Uterus (tissue), 4 donors: ENCODE data around the gene OR4Q2. TPM values are rescaled to one million over a fixed set of nuclear protein-coding genes. Genes with fewer than 3 reads are reported as not detected.

ENCODE experiments used
- DNase-seq, 2 donors: peaks; one replicate each; pipeline ENCODE4 v3.0.0-alpha.2; 2019 to 2020
- H3K27ac ChIP-seq, 2 donors: fragments of 200-600 bp; sonication (generic); 1 replicate in 1 of 2; 2 replicates in 1 of 2; pipeline ENCODE4 v1.5.1; 2016 to 2018
- H3K27me3 ChIP-seq, 2 donors: fragments of 200-600 bp; sonication (generic); one replicate each; pipeline ENCODE4 v1.5.1; 2018 to 2019; ENCODE audit warnings: control low read depth in 1 of 2
- H3K36me3 ChIP-seq, 2 donors: fragments of 200-600 bp; sonication (generic); one replicate each; pipeline ENCODE4 v1.5.1; 2019; ENCODE audit warnings: control low read depth in 1 of 2
- H3K4me1 ChIP-seq, 2 donors: fragments of 200-600 bp; sonication (generic); one replicate each; pipeline ENCODE4 v1.5.1; 2018 to 2019; ENCODE audit warnings: control low read depth in 1 of 2
- H3K4me3 ChIP-seq, 2 donors: fragments of 200-600 bp; sonication (generic); 1 replicate in 1 of 2; 2 replicates in 1 of 2; pipeline ENCODE4 v1.5.1; 2018 to 2019; ENCODE audit warnings: mild to moderate bottlenecking in 1 of 2
- H3K9me3 ChIP-seq, 2 donors: fragments of 200-600 bp; sonication (generic); one replicate each; pipeline ENCODE4 v1.5.1; 2019; ENCODE audit warnings: control low read depth in 1 of 2
- CTCF ChIP-seq, 4 experiments: fragments of 200-600 bp in 2 of 4; fragments of 450-650 bp in 2 of 4; sonication (generic) in 2 of 4; IDR thresholded peaks; one replicate each; pipeline ENCODE4 v1.5.1; 2016 to 2019; ENCODE audit warnings: antibody characterized with exemption in 4 of 4, mild to moderate bottlenecking in 2 of 4, moderate library complexity in 1 of 4
- POLR2A ChIP-seq, 2 donors: fragments of 450-650 bp; IDR thresholded peaks; one replicate each; pipeline ENCODE4 v1.6.1; 2016; ENCODE audit warnings: antibody characterized with exemption in 2 of 2, mild to moderate bottlenecking in 1 of 2, moderate library complexity in 1 of 2
- intact Hi-C: fragments of 100-400 bp; cut with DNase I; formaldehyde crosslinking; loops from one replicate; pipeline ENCODE4 v1.15.1; 2023; ENCODE audit warnings: low total_unique reads
- total RNA-seq, 4 donors: library from RNA; depleted of rRNA in 3 of 4; stranded (reverse); fragments of >200 nt in 3 of 4; gene quantifications; one replicate each; pipeline versions ENCODE4 v1.1.0 to v1.2.4, GENCODE V29; 2014 to 2023
- donor health status: DM: yes; HTN: yes; CAD: no.

The OR4Q2 gene
- total RNA-seq, 4 donors from 2014 or later: not detected

DNA sequence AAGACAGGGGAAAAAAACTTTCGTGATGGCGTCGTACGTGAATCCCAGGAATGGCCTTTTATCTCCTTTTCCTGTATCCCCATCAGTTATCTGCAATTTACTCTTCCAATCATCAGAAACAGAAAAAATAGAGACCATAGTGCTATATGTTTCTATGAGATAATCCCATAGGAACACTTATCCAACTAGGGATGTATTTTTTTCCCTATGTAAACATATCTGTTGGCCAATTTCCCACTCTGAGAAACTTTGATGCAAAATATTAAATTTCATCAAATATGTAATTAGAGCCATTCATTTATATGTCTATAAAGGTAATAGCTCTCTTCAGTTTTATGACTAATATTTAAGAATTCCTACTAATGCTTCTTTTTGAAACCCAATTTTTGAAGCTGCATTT lies 34.0 kb downstream of the OR4Q2 start, which contains the start of gene OR4K13:
Gene OR4K13, minus strand, starts transcription at position 101 of the 400 bp plus-strand sequence. CDS start 1,280 bp downstream, outside the sequence.
- Histone ChIP-seq H3K27ac (no peak within 1 kb of the TSS), H3K4me1 (no peaks in the 10 kb centered on the region), H3K9me3 (no peaks in the 10 kb centered on the region), H3K36me3 (no peaks in the 10 kb centered on the region), H3K4me3 (no peak within 1 kb of the TSS), H3K27me3 (no peaks in the 10 kb centered on the region)
- no peak for DNase-seq
- intact Hi-C loops: no loop called here
- no peak for TF ChIP-seq POLR2A (IDR thresholded peaks at IDR 0.05)

GRCh38 chr14:20044243-20044642 lies 42.3 kb downstream of the OR4Q2 start:
- H3K9me3 ChIP-seq: no peaks in the 10 kb centered on the region
- no peaks in the 10 kb centered on the region for H3K36me3 ChIP-seq
- H3K4me1 ChIP-seq: no peaks in the 10 kb centered on the region
- H3K4me3 ChIP-seq: no peak overlapping the region
- DNase-seq: no peak
- TF ChIP-seq POLR2A (IDR thresholded peaks at IDR 0.05) (no peak), CTCF (IDR thresholded peaks at IDR 0.05) (no peak)
- intact Hi-C loops: no loop called here
- H3K27ac ChIP-seq: no peak overlapping the region
- no peaks in the 10 kb centered on the region for H3K27me3 ChIP-seq

GRCh38 chr14:20048202-20048601 lies 46.2 kb downstream of the OR4Q2 start:
- no peak overlapping the region for H3K27ac ChIP-seq
- H3K36me3 ChIP-seq: no peaks in the 10 kb centered on the region
- intact Hi-C loops: no loop called here
- H3K27me3 ChIP-seq: no peaks in the 10 kb centered on the region
- no peak for DNase-seq
- H3K4me3 ChIP-seq: no peak overlapping the region
- H3K4me1 ChIP-seq: no peaks in the 10 kb centered on the region
- no peak for TF ChIP-seq CTCF (IDR thresholded peaks at IDR 0.05)
- no peak for TF ChIP-seq POLR2A (IDR thresholded peaks at IDR 0.05)
- H3K9me3 ChIP-seq: no peaks in the 10 kb centered on the region

Other genes with a start within 250 kb of the OR4Q2 start
- gene OR4M1, start 228.7 kb upstream of the OR4Q2 start, total RNA-seq: not detected
- gene OR4N2, start 198.4 kb upstream of the OR4Q2 start, total RNA-seq: not detected
- not detected for gene OR4K2, start 127.0 kb upstream of the OR4Q2 start, total RNA-seq
- not detected for gene OR4K5, start 81.6 kb upstream of the OR4Q2 start, total RNA-seq
- gene OR4K1, start 71.2 kb upstream of the OR4Q2 start, total RNA-seq: not detected
- gene OR4K15, start 26.6 kb upstream of the OR4Q2 start, total RNA-seq: not detected
- not detected for gene OR4K14, start 17.1 kb downstream of the OR4Q2 start, total RNA-seq
- not detected for gene OR4K13, start 33.9 kb downstream of the OR4Q2 start, total RNA-seq
- not detected for gene OR4L1, start 57.9 kb downstream of the OR4Q2 start, total RNA-seq
- not detected for gene OR4K17, start 108.6 kb downstream of the OR4Q2 start, total RNA-seq
- not detected for gene OR4N5, start 136.7 kb downstream of the OR4Q2 start, total RNA-seq
- not detected for gene OR11G2, start 188.7 kb downstream of the OR4Q2 start, total RNA-seq
- not detected for gene OR11H6, start 221.5 kb downstream of the OR4Q2 start, total RNA-seq
- not detected for gene OR11H7, start 226.8 kb downstream of the OR4Q2 start, total RNA-seq
- not detected for gene OR11H4, start 237.1 kb downstream of the OR4Q2 start, total RNA-seq